HG03159 (cell line): ENCODE results near the gene OLAH.
"Not testable (repeated sequence)": the region's sequence is repeated elsewhere in the genome, so short reads cannot be mapped to it uniquely, and the experiment has no call there.

ENCODE experiments used
- ATAC-seq: cut with Tn5 transposase; IDR thresholded peaks from one replicate; pipeline ENCODE4 v1.9.1; 2021; ENCODE audit warnings: mild to moderate bottlenecking, moderate library complexity; ENCODE audit not compliant: unreplicated experiment

OLAH gene

GRCh38 chr10:15043674-15044073 lies at the start of gene OLAH:
Gene OLAH, plus strand, starts transcription at chr10:15043943. Its CDS starts 3,346 bp downstream, at chr10:15047289.
- ATAC-seq, result no peak

GRCh38 chr10:14995964-14996565 lies 47.7 kb upstream of the OLAH start:
- no peak for ATAC-seq

- ATAC-seq, result not testable (repeated sequence)
Observed at GRCh38 chr10:15013530-15013929, 30.2 kb upstream of the OLAH start.

GRCh38 chr10:15015451-15015850 lies 28.3 kb upstream of the OLAH start:
- no peak for ATAC-seq

- ATAC-seq, result not testable (repeated sequence)
Observed at GRCh38 chr10:15020966-15021365, 22.8 kb upstream of the OLAH start.

GRCh38 chr10:15023079-15023478 lies 20.7 kb upstream of the OLAH start:
- ATAC-seq, result not testable (repeated sequence)

- not testable (repeated sequence) for ATAC-seq
Observed at GRCh38 chr10:15024017-15025004, 19.4 kb upstream of the OLAH start.

- not testable (repeated sequence) for ATAC-seq
Observed at GRCh38 chr10:15025040-15025439, 18.7 kb upstream of the OLAH start.

GRCh38 chr10:15027741-15028140 lies 16.0 kb upstream of the OLAH start:
- no peak for ATAC-seq

- ATAC-seq, result no peak
Observed at GRCh38 chr10:15035385-15036301, 8.1 kb upstream of the OLAH start.

- ATAC-seq, result no peak
Observed at GRCh38 chr10:15037691-15038090, 6.1 kb upstream of the OLAH start.

GRCh38 chr10:15038416-15038815 lies 5.3 kb upstream of the OLAH start:
- ATAC-seq, result no peak

GRCh38 chr10:15045380-15045779 lies 1.6 kb downstream of the OLAH start:
- no peak for ATAC-seq

- ATAC-seq, result no peak
Observed at GRCh38 chr10:15046626-15047025, 2.9 kb downstream of the OLAH start.

- no peak for ATAC-seq
Observed at GRCh38 chr10:15049533-15049932, 5.8 kb downstream of the OLAH start.

GRCh38 chr10:15052121-15052520 lies 8.4 kb downstream of the OLAH start:
- ATAC-seq, result no peak

- no peak for ATAC-seq
Observed at GRCh38 chr10:15053061-15053460, 9.3 kb downstream of the OLAH start.

- ATAC-seq, result no peak
Observed at GRCh38 chr10:15058689-15059088, 14.9 kb downstream of the OLAH start.

GRCh38 chr10:15059914-15060313 lies 16.2 kb downstream of the OLAH start:
- no peak for ATAC-seq

GRCh38 chr10:15060638-15061037 lies 16.9 kb downstream of the OLAH start:
- ATAC-seq, result no peak

- no peak for ATAC-seq
Observed at GRCh38 chr10:15067154-15067553, 23.4 kb downstream of the OLAH start.
